Endometrium (tissue), 2 donors: ENCODE measurements around the gene HELZ.
"Not testable (repeated sequence)": the region's sequence is repeated elsewhere in the genome, so short reads cannot be mapped to it uniquely, and the experiment has no call there.

Experiments
- FAIRE-seq: peaks from 2 replicates; lab custom pipeline; 2012; peaks lifted over from hg19 to GRCh38; lab: Jason Lieb, UNC
- donor health status: control.
- donor health status: control.

The HELZ gene

GRCh38 chr17:67145183-67145805 is 99.7 kb downstream of the HELZ start:
- no peak for FAIRE-seq

- FAIRE-seq = no peak
These were observed 101.7 kb downstream of the HELZ start for GRCh38 chr17:67143318-67143717.

GRCh38 chr17:67142030-67142429 is 103.0 kb downstream of the HELZ start:
- not testable (repeated sequence) for FAIRE-seq

GRCh38 chr17:67139784-67140665 is 105.0 kb downstream of the HELZ start:
- no peak for FAIRE-seq

GRCh38 chr17:67139289-67139688 is 105.7 kb downstream of the HELZ start:
- no peak for FAIRE-seq

- no peak for FAIRE-seq
These were observed 106.6 kb downstream of the HELZ start for GRCh38 chr17:67138392-67138791.

- no peak for FAIRE-seq
These were observed 107.1 kb downstream of the HELZ start for GRCh38 chr17:67137860-67138259.

- no peak for FAIRE-seq
These were observed 108.0 kb downstream of the HELZ start for GRCh38 chr17:67137026-67137370.

GRCh38 chr17:67136191-67137025 is 108.6 kb downstream of the HELZ start:
- FAIRE-seq = no peak

GRCh38 chr17:67133161-67133560 is 111.8 kb downstream of the HELZ start:
- FAIRE-seq = no peak

GRCh38 chr17:67132366-67132765 is 112.6 kb downstream of the HELZ start:
- no peak for FAIRE-seq

GRCh38 chr17:67130768-67131167 is 114.2 kb downstream of the HELZ start:
- FAIRE-seq = no peak

GRCh38 chr17:67129283-67129682 is 115.7 kb downstream of the HELZ start:
- FAIRE-seq = no peak

- no peak for FAIRE-seq
These were observed 116.3 kb downstream of the HELZ start for GRCh38 chr17:67128700-67129099.

- peak; percentile 4 for FAIRE-seq
These were observed 117.1 kb downstream of the HELZ start for GRCh38 chr17:67127925-67128324.

GRCh38 chr17:67126983-67127382 is 118.0 kb downstream of the HELZ start:
- FAIRE-seq = no peak

- FAIRE-seq = not testable (repeated sequence)
These were observed 118.5 kb downstream of the HELZ start for GRCh38 chr17:67126543-67126942.

GRCh38 chr17:67125924-67126323 is 119.1 kb downstream of the HELZ start:
- FAIRE-seq = no peak

- FAIRE-seq = no peak
These were observed 119.6 kb downstream of the HELZ start for GRCh38 chr17:67125417-67125816.

- FAIRE-seq = no peak
These were observed 120.4 kb downstream of the HELZ start for GRCh38 chr17:67124450-67125148.

- no peak for FAIRE-seq
These were observed 121.3 kb downstream of the HELZ start for GRCh38 chr17:67123699-67124098.

- FAIRE-seq = no peak
These were observed 123.6 kb downstream of the HELZ start for GRCh38 chr17:67121316-67121891.
